ENCODE measurements around the gene ZNF554. TPM values are rescaled to one million over a fixed set of nuclear protein-coding genes. Genes with fewer than 3 reads are reported as not detected.
"Not testable (repeated sequence)": the region's sequence is repeated elsewhere in the genome, so short reads cannot be mapped to it uniquely, and the experiment has no call there.

The ZNF554 gene
- total RNA-seq, 4 donors from 2014 or later = 2.3 to 9.8 (median 5.6) TPM

- no peak for DNase-seq (ENCODE audit: low spot score in 2 of 2)
- no peaks in the 10 kb centered on the region for H3K9me3 ChIP-seq
- H3K27me3 ChIP-seq = no peaks in the 10 kb centered on the region
- 97% methylated on average over 13 of the region's 13 CpGs for WGBS
- no peak for TF ChIP-seq POLR2AphosphoS5 (IDR thresholded peaks at IDR 0.05)
- TF ChIP-seq CTCF (IDR thresholded peaks at IDR 0.05) = no peak
- no peak for TF ChIP-seq POLR2A (IDR thresholded peaks at IDR 0.05)
- TF ChIP-seq EP300 (IDR thresholded peaks at IDR 0.05) = no peak
- peaks cover 20% of the 10 kb centered on the region for H3K36me3 ChIP-seq
- H3K27ac ChIP-seq = no peak overlapping the region
- H3K4me1 ChIP-seq = peaks cover 9% of the 10 kb centered on the region
- no peak overlapping the region for H3K4me3 ChIP-seq
These were observed 4.5 kb upstream of the ZNF554 start for GRCh38 chr19:2815191-2815614.

GRCh38 chr19:2815923-2816322 is 3.7 kb upstream of the ZNF554 start:
- Histone ChIP-seq H3K27me3 (no peaks in the 10 kb centered on the region), H3K27ac (no peak overlapping the region), H3K9me3 (no peaks in the 10 kb centered on the region), H3K36me3 (peaks cover 13% of the 10 kb centered on the region), H3K4me1 (peaks cover 15% of the 10 kb centered on the region), H3K4me3 (no peak overlapping the region)
- TF ChIP-seq POLR2A (IDR thresholded peaks at IDR 0.05) (no peak), CTCF (IDR thresholded peaks at IDR 0.05) (no peak)
- no peak for DNase-seq (ENCODE audit: low spot score in 2 of 2)
- WGBS = 89% methylated on average over 15 of the region's 15 CpGs

GRCh38 chr19:2816641-2817040 is 3.0 kb upstream of the ZNF554 start:
- DNase-seq (ENCODE audit: low spot score in 2 of 2) = no peak
- no peak overlapping the region for H3K4me3 ChIP-seq
- TF ChIP-seq POLR2AphosphoS5 (IDR thresholded peaks at IDR 0.05) = no peak
- TF ChIP-seq POLR2A (IDR thresholded peaks at IDR 0.05) = no peak
- TF ChIP-seq CTCF (IDR thresholded peaks at IDR 0.05) = no peak
- no peak for TF ChIP-seq EP300 (IDR thresholded peaks at IDR 0.05)
- H3K27ac ChIP-seq = no peak overlapping the region
- peaks cover 6% of the 10 kb centered on the region for H3K36me3 ChIP-seq
- WGBS = 93% methylated on average over 16 of the region's 16 CpGs
- no peaks in the 10 kb centered on the region for H3K9me3 ChIP-seq
- H3K27me3 ChIP-seq = no peaks in the 10 kb centered on the region
- H3K4me1 ChIP-seq = peaks cover 18% of the 10 kb centered on the region

GRCh38 chr19:2817237-2817829 is 2.3 kb upstream of the ZNF554 start:
- H3K9me3 ChIP-seq; H3K27me3 ChIP-seq; H3K27ac ChIP-seq; DNase-seq (ENCODE audit: low spot score in 2 of 2); H3K4me3 ChIP-seq; H3K36me3 ChIP-seq: not testable (repeated sequence)
- 77% methylated on average over 22 of the region's 22 CpGs for WGBS
- H3K4me1 ChIP-seq = peaks cover 18% of the 10 kb centered on the region

GRCh38 chr19:2820112-2820702 is 539 bp downstream of the ZNF554 start:
- H3K4me1 ChIP-seq = peaks cover 18% of the 10 kb centered on the region
- H3K27ac ChIP-seq = peak overlapping the region; percentile 59
- no peaks in the 10 kb centered on the region for H3K27me3 ChIP-seq
- DNase-seq (ENCODE audit: low spot score in 2 of 2) = no peak
- TF ChIP-seq EP300 (IDR thresholded peaks at IDR 0.05) (no peak), POLR2A (IDR thresholded peaks at IDR 0.05) (no peak)
- WGBS = 10% methylated on average over 11 of the region's 36 CpGs
- H3K4me3 ChIP-seq = peak overlapping the region; percentile 100
- H3K36me3 ChIP-seq = peaks cover 7% of the 10 kb centered on the region
- H3K9me3 ChIP-seq = no peaks in the 10 kb centered on the region

GRCh38 chr19:2822846-2823245 is 3.2 kb downstream of the ZNF554 start:
- WGBS = 83% methylated on average over 3 of the region's 5 CpGs
- no peaks in the 10 kb centered on the region for H3K9me3 ChIP-seq

More at GRCh38 chr19:2822846-2823245, 3.2 kb downstream of the ZNF554 start:
- H3K36me3 ChIP-seq = peaks cover 13% of the 10 kb centered on the region
- no peak for TF ChIP-seq EP300 (IDR thresholded peaks at IDR 0.05)
- TF ChIP-seq POLR2AphosphoS5 (IDR thresholded peaks at IDR 0.05) = no peak
- TF ChIP-seq POLR2A (IDR thresholded peaks at IDR 0.05) = no peak
- TF ChIP-seq CTCF (IDR thresholded peaks at IDR 0.05) = no peak
- no peak for DNase-seq (ENCODE audit: low spot score in 2 of 2)
- no peak overlapping the region for H3K27ac ChIP-seq
- H3K4me3 ChIP-seq = no peak overlapping the region
- no peaks in the 10 kb centered on the region for H3K27me3 ChIP-seq
- peaks cover 18% of the 10 kb centered on the region for H3K4me1 ChIP-seq

All from suprapubic skin (tissue), 4 donors.